ENCODE results near the gene NKD1.
"Not testable (repeated sequence)": the region's sequence is repeated elsewhere in the genome, so short reads cannot be mapped to it uniquely, and the experiment has no call there.

Gene NKD1

GRCh38 chr16:50573947-50574744 is 25.9 kb downstream of the NKD1 start:
- in situ Hi-C loops (cut with MboI; ENCODE audit: low sequenced_read_pairs) = no loop called here

GRCh38 chr16:50574745-50575136 is 26.5 kb downstream of the NKD1 start:
- in situ Hi-C loops (cut with MboI; ENCODE audit: low sequenced_read_pairs) = no loop called here

GRCh38 chr16:50575743-50576142 is 27.5 kb downstream of the NKD1 start:
- in situ Hi-C loops (cut with MboI; ENCODE audit: low sequenced_read_pairs) = no loop called here

- in situ Hi-C loops (cut with MboI; ENCODE audit: low sequenced_read_pairs) = no loop called here
Observed at GRCh38 chr16:50576403-50577113, 28.4 kb downstream of the NKD1 start.

GRCh38 chr16:50578137-50578536 is 29.9 kb downstream of the NKD1 start:
- in situ Hi-C loops (cut with MboI; ENCODE audit: low sequenced_read_pairs) = no loop called here

- in situ Hi-C loops (cut with MboI; ENCODE audit: low sequenced_read_pairs) = not testable (repeated sequence)
Observed at GRCh38 chr16:50579373-50579772, 31.2 kb downstream of the NKD1 start.

GRCh38 chr16:50580180-50580798 is 32.1 kb downstream of the NKD1 start:
- in situ Hi-C loops (cut with MboI; ENCODE audit: low sequenced_read_pairs) = no loop called here

GRCh38 chr16:50581845-50582244 is 33.6 kb downstream of the NKD1 start:
- in situ Hi-C loops (cut with MboI; ENCODE audit: low sequenced_read_pairs) = no loop called here

GRCh38 chr16:50583211-50583610 is 35.0 kb downstream of the NKD1 start:
- in situ Hi-C loops (cut with MboI; ENCODE audit: low sequenced_read_pairs) = no loop called here

- in situ Hi-C loops (cut with MboI; ENCODE audit: low sequenced_read_pairs) = no loop called here
Observed at GRCh38 chr16:50584033-50584722, 36.0 kb downstream of the NKD1 start.

- in situ Hi-C loops (cut with MboI; ENCODE audit: low sequenced_read_pairs) = no loop called here
Observed at GRCh38 chr16:50585331-50585776, 37.2 kb downstream of the NKD1 start.

- in situ Hi-C loops (cut with MboI; ENCODE audit: low sequenced_read_pairs) = no loop called here
Observed at GRCh38 chr16:50587543-50587942, 39.3 kb downstream of the NKD1 start.

GRCh38 chr16:50588276-50588675 is 40.1 kb downstream of the NKD1 start:
- in situ Hi-C loops (cut with MboI; ENCODE audit: low sequenced_read_pairs) = no loop called here

GRCh38 chr16:50591209-50591608 is 43.0 kb downstream of the NKD1 start:
- in situ Hi-C loops (cut with MboI; ENCODE audit: low sequenced_read_pairs) = no loop called here

- in situ Hi-C loops (cut with MboI; ENCODE audit: low sequenced_read_pairs) = no loop called here
Observed at GRCh38 chr16:50591800-50592771, 43.9 kb downstream of the NKD1 start.

GRCh38 chr16:50592996-50593395 is 44.8 kb downstream of the NKD1 start:
- in situ Hi-C loops (cut with MboI; ENCODE audit: low sequenced_read_pairs) = no loop called here

- in situ Hi-C loops (cut with MboI; ENCODE audit: low sequenced_read_pairs) = no loop called here
Observed at GRCh38 chr16:50593410-50594150, 45.4 kb downstream of the NKD1 start.

- in situ Hi-C loops (cut with MboI; ENCODE audit: low sequenced_read_pairs) = no loop called here
Observed at GRCh38 chr16:50594308-50595260, 46.4 kb downstream of the NKD1 start.
